Spleen (tissue), 11 donors: ENCODE measurements around the gene ASF1B. TPM values are rescaled to one million over a fixed set of nuclear protein-coding genes. Genes with fewer than 3 reads are reported as not detected.

Experiments used
- DNase-seq: peaks from one replicate; pipeline ENCODE4 v3.0.0-alpha.2; 2020
- H3K27ac ChIP-seq, 8 donors: fragments of 200-600 bp; sonication (generic) in 7 of 8; 1 replicate in 4 of 8; 2 replicates in 4 of 8; pipeline versions ENCODE4 v1.5.0 to v1.8.0; 2016 to 2021; ENCODE audit warnings: inconsistent platforms in 4 of 8, mild to moderate bottlenecking in 4 of 8, moderate library complexity in 1 of 8
- H3K27me3 ChIP-seq, 7 donors: fragments of 200-600 bp; sonication (generic) in 6 of 7; replicated peaks in 1 of 7; 1 replicate in 4 of 7; 2 replicates in 3 of 7; pipeline versions ENCODE4 v1.5.0 to v1.8.0; 2016 to 2021; ENCODE audit warnings: inconsistent platforms in 3 of 7, mild to moderate bottlenecking in 1 of 7
- H3K36me3 ChIP-seq, 6 donors: fragments of 200-600 bp; sonication (generic) in 5 of 6; 1 replicate in 4 of 6; 2 replicates in 2 of 6; pipeline versions ENCODE4 v1.5.0 to v1.8.0; 2016 to 2021; ENCODE audit warnings: inconsistent platforms in 2 of 6
- H3K4me1 ChIP-seq, 6 donors: fragments of 200-600 bp; sonication (generic) in 5 of 6; 1 replicate in 3 of 6; 2 replicates in 3 of 6; pipeline versions ENCODE4 v1.5.0 to v1.8.0; 2016 to 2021; ENCODE audit warnings: inconsistent platforms in 3 of 6
- H3K4me3 ChIP-seq, 8 donors: fragments of 200-600 bp; sonication (generic) in 7 of 8; 1 replicate in 4 of 8; 2 replicates in 4 of 8; pipeline versions ENCODE4 v1.5.0 to v1.8.0; 2016 to 2021; ENCODE audit warnings: inconsistent platforms in 4 of 8, mild to moderate bottlenecking in 4 of 8, moderate library complexity in 2 of 8
- H3K9me3 ChIP-seq, 8 donors: fragments of 200-600 bp; sonication (generic) in 7 of 8; 1 replicate in 4 of 8; 2 replicates in 4 of 8; pipeline versions ENCODE4 v1.5.0 to v1.8.0; 2016 to 2021; ENCODE audit warnings: inconsistent platforms in 4 of 8
- CTCF ChIP-seq, 11 experiments: fragments of 200-600 bp in 7 of 11; fragments of 450-650 bp in 4 of 11; sonication (generic) in 4 of 11; IDR thresholded peaks in 8 of 11; conservative IDR thresholded peaks in 3 of 11; 1 replicate in 7 of 11; 2 replicates in 4 of 11; pipeline versions ENCODE4 v1.4.0 to v1.8.0; 2016 to 2021; ENCODE audit warnings: antibody characterized with exemption in 11 of 11, inconsistent platforms in 4 of 11, mild to moderate bottlenecking in 1 of 11
- POLR2A ChIP-seq, 3 donors: fragments of 450-650 bp; IDR thresholded peaks; one replicate each; pipeline ENCODE4 v1.5.1; 2017; ENCODE audit warnings: antibody characterized with exemption in 3 of 3, mild to moderate bottlenecking in 1 of 3
- POLR2AphosphoS5 ChIP-seq, 3 donors: sonication (generic); formaldehyde crosslinking; IDR thresholded peaks; one replicate each; pipeline ENCODE4 v1.5.1; 2017; ENCODE audit warnings: antibody characterized with exemption in 3 of 3
- WGBS, 5 donors: extraction: QIAGEN DNeasy Blood & Tissue Kit in 3 of 5; methylation state at CpG; one replicate each; pipeline versions ENCODE4 v1.1.5 to v1.1.7; 2013 to 2018; 5-methylcytosine and 5-hydroxymethylcytosine counted together
- intact Hi-C: fragments of 100-400 bp; cut with DNase I; formaldehyde crosslinking; loops from one replicate; pipeline ENCODE4 v1.15.0; 2023; ENCODE audit warnings: low total_unique reads
- polyA plus RNA-seq, 3 donors: library from polyadenylated mRNA; stranded (reverse); fragments of 200-250 nt; gene quantifications; one replicate each; pipeline ENCODE4 v1.2.1, GENCODE V29; 2013
- total RNA-seq, 7 donors: library from RNA; depleted of rRNA in 3 of 7; stranded (reverse); fragments of >200 nt in 3 of 7; fragmentation: NEBNext Ultra II Directional in 4 of 7; extraction: Animal tissue kit (Norgen Biotek cat#: 25700) in 4 of 7; gene quantifications; one replicate each; pipeline versions ENCODE4 v1.1.0 to v1.2.1, GENCODE V29; 2016 to 2021
- donor health status: healthy with polysubstance abuse.
- donor health status: DM: no; HTN: no; CAD: no; lungs with moderate emphysema.
- donor health status: DM: no; HTN: no; CAD: no.
- donor health status: Bipolar disorder and iron deficiency.
- donor health status: healthy.
- donor health status: DM: no; HTN: no; CAD: no.
- donor health status: DM: yes; HTN: yes; CAD: no.

ASF1B gene
- total and polyA plus RNA-seq, 10 donors = 3.8 to 24.8 (median 8.6) TPM

- DNase-seq = no peak
- peaks cover 27 to 97% (median 66%) of the 10 kb centered on the region in 6 donors for H3K4me1 ChIP-seq
- H3K36me3 ChIP-seq = peaks cover 0 to 38% (median 10%) of the 10 kb centered on the region in 6 donors
- 81 to 88% (median 83%) methylated on average over 1 of the region's 1 CpG for WGBS, 5 donors
- H3K27ac ChIP-seq = peak overlapping the region in 7 of 8 donors; percentile 85 to 99 (median 93)
- H3K4me3 ChIP-seq = peak overlapping the region in 7 of 8 donors; percentile 8 to 67 (median 38)
- TF ChIP-seq POLR2AphosphoS5 (IDR thresholded peaks at IDR 0.05) = no peak
- no peak for TF ChIP-seq CTCF (IDR thresholded peaks at IDR 0.05 in 8 of 11, conservative IDR thresholded peaks at IDR 0.05 in 3 of 11)
- no peak for TF ChIP-seq POLR2A (IDR thresholded peaks at IDR 0.05)
- H3K9me3 ChIP-seq = no peaks in the 10 kb centered on the region
- no peaks in the 10 kb centered on the region for H3K27me3 ChIP-seq
- intact Hi-C loops = no loop called here
Measured at GRCh38 chr19:14111486-14111885, 24.9 kb downstream of the ASF1B start.

DNA sequence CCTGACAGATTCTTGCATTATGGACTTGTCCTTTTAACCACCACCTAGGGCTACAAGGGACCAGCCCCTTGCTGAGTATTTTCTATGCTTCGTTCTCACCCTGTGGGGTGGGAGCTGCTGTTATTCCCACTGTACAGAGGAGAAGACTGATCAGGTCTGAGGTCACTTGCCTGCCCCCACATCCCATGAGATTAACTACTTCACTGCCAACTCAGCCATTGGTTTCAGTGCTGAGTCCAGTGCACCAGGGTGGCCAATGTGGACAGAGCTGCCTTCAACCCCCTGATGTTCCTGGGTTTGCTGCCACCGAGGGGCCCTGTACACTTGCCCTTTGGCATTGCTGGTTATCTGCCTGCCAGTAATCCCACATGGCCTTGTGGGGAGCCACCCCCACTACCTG is 25.7 kb downstream of the ASF1B start:
- Histone ChIP-seq H3K36me3 (peaks cover 0 to 46% (median 18%) of the 10 kb centered on the region in 6 donors), H3K9me3 (no peaks in the 10 kb centered on the region), H3K27ac (peak overlapping the region in 5 of 8 donors; percentile 90 to 99 (median 97)), H3K4me3 (peak overlapping the region in 4 of 8 donors; percentile 18 to 67 (median 54)), H3K27me3 (no peaks in the 10 kb centered on the region), H3K4me1 (peaks cover 19 to 88% (median 58%) of the 10 kb centered on the region in 6 donors)
- TF ChIP-seq POLR2A (IDR thresholded peaks at IDR 0.05) (no peak), CTCF (IDR thresholded peaks at IDR 0.05 in 8 of 11, conservative IDR thresholded peaks at IDR 0.05 in 3 of 11) (no peak), POLR2AphosphoS5 (IDR thresholded peaks at IDR 0.05) (no peak)
- intact Hi-C loops = no loop called here
- no peak for DNase-seq
- 56 to 77% (median 70%) methylated on average over 2 of the region's 2 CpGs for WGBS, 5 donors

DNA sequence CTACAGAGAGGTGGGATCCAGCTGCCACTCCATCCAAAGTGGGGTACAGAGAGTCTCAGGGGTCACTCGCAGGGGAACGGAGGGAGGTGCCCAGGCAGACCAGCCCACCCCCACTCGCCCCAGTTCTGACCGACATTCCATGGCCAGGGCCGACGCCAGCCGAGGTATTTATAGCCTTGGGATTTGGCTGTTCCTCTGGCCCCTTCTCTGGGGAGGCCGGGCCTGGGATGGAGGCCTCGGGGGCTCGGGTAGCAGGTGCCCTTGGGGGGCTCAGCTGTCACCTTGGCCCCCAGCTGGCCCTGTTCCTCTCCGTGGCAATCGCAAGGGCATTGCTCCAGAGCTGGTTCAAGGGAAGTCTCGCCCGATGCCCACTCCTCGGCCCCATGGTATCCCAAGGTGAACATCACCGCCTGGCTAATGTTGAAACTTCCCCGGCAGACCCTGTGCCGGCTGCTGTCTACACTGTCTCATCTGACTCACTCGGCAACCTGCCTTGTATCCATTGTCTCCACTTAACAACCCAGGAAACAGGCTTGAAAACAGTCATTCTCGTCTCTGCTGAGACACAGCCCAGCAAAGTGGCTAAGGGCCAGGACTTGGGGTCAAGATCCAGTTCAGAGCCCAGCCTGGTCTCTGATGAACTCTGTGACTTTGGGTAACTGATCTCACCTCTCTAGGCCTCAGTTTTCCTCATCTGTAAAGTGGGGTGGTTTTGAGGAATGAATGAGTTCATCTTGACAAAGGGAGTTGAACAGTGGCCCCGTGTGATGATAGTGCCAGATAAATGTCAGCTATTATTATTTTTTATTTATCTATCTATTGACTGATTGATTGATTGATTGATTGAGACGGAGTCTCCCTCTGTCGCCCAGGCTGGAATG is 28.6 kb downstream of the ASF1B start:
- Histone ChIP-seq H3K27ac (peak overlapping the region in 7 of 8 donors; percentile 42 to 73 (median 64)), H3K27me3 (no peaks in the 10 kb centered on the region), H3K4me1 (peaks cover 8 to 70% (median 39%) of the 10 kb centered on the region in 6 donors), H3K4me3 (no peak overlapping the region), H3K9me3 (no peaks in the 10 kb centered on the region), H3K36me3 (peaks cover 0 to 75% (median 41%) of the 10 kb centered on the region in 6 donors)
- intact Hi-C loops = no loop called here
- WGBS, 5 donors = 72 to 83% (median 75%) methylated on average over 15 to 23 of the region's 23 CpGs
- DNase-seq = no peak
- TF ChIP-seq POLR2A (IDR thresholded peaks at IDR 0.05) (no peak), POLR2AphosphoS5 (IDR thresholded peaks at IDR 0.05) (peak in 2 of 3 donors; percentile 31 to 49), CTCF (IDR thresholded peaks at IDR 0.05 in 8 of 11, conservative IDR thresholded peaks at IDR 0.05 in 3 of 11) (no peak)

- peak overlapping the region in 6 of 8 donors; percentile 41 to 73 (median 66) for H3K27ac ChIP-seq
- H3K4me3 ChIP-seq = no peak overlapping the region
- no peak for DNase-seq
- H3K36me3 ChIP-seq = peaks cover 0 to 83% (median 51%) of the 10 kb centered on the region in 6 donors
- H3K9me3 ChIP-seq = no peaks in the 10 kb centered on the region
- TF ChIP-seq CTCF (IDR thresholded peaks at IDR 0.05 in 8 of 11, conservative IDR thresholded peaks at IDR 0.05 in 3 of 11) (no peak), POLR2AphosphoS5 (IDR thresholded peaks at IDR 0.05) (no peak), POLR2A (IDR thresholded peaks at IDR 0.05) (no peak)
- 77 to 94% (median 84%) methylated on average over 12 to 16 of the region's 16 CpGs for WGBS, 5 donors
- H3K27me3 ChIP-seq = no peaks in the 10 kb centered on the region
- intact Hi-C loops = no loop called here
- peaks cover 5 to 70% (median 38%) of the 10 kb centered on the region in 6 donors for H3K4me1 ChIP-seq
Measured at GRCh38 chr19:14106840-14107239, 29.5 kb downstream of the ASF1B start.
